ENCODE results near the gene RGL1. TPM values are rescaled to one million over a fixed set of nuclear protein-coding genes. Genes with fewer than 3 reads are reported as not detected.

The RGL1 gene
- polyA plus RNA-seq, 3 donors from 2014 or later = 0.09 to 0.20 TPM; not detected in 1

DNA sequence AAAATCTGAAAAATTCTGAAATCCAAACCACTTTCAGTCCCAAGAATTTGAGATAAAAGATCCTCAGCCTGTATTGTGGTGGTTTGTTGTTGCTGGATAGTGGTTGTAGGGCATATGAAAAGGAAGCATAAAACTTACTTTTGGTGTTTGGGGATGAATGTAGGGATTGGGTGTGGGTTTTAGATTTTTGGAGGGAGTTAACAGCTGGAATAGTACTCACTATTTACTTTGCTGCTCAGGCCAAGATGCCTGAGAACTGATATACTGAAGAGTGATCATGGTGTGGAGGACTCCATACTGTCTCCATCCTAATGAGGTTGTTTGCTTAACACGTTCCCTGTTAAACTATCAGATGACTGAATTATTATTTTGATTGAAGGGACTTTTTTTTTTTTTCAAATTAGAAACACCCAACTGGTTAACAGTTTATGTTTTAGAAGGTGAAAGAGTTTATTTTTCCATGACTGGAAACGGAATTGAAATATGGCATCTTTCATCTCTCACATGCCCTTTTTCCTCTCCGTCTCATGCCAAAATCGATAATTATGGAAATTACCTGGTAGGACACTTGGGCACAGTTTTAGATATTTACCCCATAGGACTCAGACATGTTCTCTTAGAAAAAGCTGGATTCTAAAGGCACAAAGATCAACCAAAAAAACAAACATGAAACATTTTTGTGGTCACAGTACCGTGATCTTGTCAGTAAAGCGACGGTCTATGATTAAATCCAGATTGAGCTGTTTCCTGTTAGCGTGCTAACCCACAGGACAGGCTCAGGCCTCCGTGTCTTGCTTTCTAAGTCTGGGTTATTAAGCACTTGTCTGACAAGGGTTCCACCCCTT, 37.3 kb downstream of the RGL1 start:
- Mint-ChIP-seq H3K4me1 (peaks cover 6 to 11% of the 10 kb centered on the region in 2 donors), H3K4me3 (peak overlapping the region in 3 of 5 donors; percentile 2 to 20 (median 13)), H3K36me3 (no peaks in the 10 kb centered on the region), H3K27me3 (ENCODE audit: low read depth in 3 of 3) (peaks cover 0 to 2% (median 0%) of the 10 kb centered on the region in 3 donors), H3K9me3 (no peaks in the 10 kb centered on the region), H3K27ac (peak overlapping the region in 1 of 6 donors; percentile 14)
- no peak for DNase-seq

DNA sequence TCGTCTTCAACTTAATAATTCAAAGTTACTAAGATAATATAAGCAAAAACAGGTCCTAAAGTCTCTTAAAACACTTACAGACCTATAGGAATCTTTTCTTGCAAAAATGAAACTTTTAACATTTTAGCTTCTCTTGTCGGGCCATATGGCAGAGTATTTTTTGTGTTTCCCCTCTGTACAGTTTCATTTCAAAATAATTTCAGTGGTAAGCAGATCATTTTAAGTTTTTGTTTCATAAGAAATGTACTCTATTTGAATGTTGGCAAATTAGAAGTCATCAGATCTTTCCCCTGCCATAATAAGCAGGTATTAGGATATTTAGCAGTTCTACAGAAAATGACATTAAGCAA, 37.9 kb downstream of the RGL1 start:
- Mint-ChIP-seq H3K27me3 (ENCODE audit: low read depth in 3 of 3) (peaks cover 0 to 2% (median 0%) of the 10 kb centered on the region in 3 donors), H3K36me3 (no peaks in the 10 kb centered on the region), H3K9me3 (no peaks in the 10 kb centered on the region), H3K4me3 (peak overlapping the region in 3 of 5 donors; percentile 2 to 20 (median 13)), H3K27ac (peak overlapping the region in 1 of 6 donors; percentile 2), H3K4me1 (peaks cover 6 to 11% of the 10 kb centered on the region in 2 donors)
- DNase-seq = no peak

DNA sequence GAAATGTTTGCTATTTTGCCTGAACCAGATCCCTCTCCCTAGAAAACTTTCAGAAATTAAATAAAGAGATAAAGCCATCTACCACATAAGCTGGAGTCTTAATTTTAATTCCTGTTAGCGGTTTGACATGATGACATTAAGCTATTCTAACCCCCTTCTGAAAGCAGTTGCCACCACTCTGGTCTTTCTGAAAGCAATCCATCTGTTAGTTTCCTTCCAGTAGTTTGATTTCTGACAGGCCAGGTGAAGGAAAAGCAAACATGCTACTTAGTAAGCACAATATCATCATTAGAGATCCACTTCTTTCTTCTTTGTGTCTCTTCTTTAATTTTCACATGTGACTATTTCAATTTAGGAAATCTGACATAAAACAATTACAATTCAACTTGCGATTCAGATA, 39.9 kb downstream of the RGL1 start:
- H3K4me3 Mint-ChIP-seq = no peak overlapping the region

DNA sequence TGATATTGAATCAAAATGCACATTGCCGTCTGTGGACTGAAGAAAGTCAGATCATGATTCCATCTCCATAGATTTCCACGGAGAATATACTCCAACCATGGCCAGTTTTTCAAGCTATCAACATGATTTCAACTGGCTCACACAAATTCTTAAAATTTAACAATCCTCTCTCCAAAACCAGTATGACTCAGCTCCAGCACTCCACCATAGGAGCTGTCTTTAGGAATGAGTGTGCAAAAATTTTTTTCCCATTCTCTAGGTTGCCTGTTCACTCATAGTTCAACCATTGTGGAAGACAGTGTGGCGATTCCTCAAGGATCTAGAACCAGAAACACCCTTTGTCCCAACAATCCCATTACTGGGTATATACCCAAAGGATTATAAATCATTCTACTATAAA, 40.8 kb downstream of the RGL1 start:
- H3K4me1 Mint-ChIP-seq = peaks cover 6 to 11% of the 10 kb centered on the region in 2 donors
- H3K27me3 Mint-ChIP-seq (ENCODE audit: low read depth in 3 of 3) = peaks cover 0 to 2% (median 0%) of the 10 kb centered on the region in 3 donors
- no peak overlapping the region for H3K4me3 Mint-ChIP-seq
- no peaks in the 10 kb centered on the region for H3K36me3 Mint-ChIP-seq
- DNase-seq = no peak
- no peaks in the 10 kb centered on the region for H3K9me3 Mint-ChIP-seq
- H3K27ac Mint-ChIP-seq = no peak overlapping the region

More for the DNA sequence above, 39.9 kb downstream of the RGL1 start:
- Mint-ChIP-seq H3K9me3 (no peaks in the 10 kb centered on the region), H3K27me3 (ENCODE audit: low read depth in 3 of 3) (peaks cover 0 to 2% (median 0%) of the 10 kb centered on the region in 3 donors), H3K36me3 (no peaks in the 10 kb centered on the region), H3K4me1 (peaks cover 6 to 11% of the 10 kb centered on the region in 2 donors), H3K27ac (no peak overlapping the region)
- DNase-seq = no peak

DNA sequence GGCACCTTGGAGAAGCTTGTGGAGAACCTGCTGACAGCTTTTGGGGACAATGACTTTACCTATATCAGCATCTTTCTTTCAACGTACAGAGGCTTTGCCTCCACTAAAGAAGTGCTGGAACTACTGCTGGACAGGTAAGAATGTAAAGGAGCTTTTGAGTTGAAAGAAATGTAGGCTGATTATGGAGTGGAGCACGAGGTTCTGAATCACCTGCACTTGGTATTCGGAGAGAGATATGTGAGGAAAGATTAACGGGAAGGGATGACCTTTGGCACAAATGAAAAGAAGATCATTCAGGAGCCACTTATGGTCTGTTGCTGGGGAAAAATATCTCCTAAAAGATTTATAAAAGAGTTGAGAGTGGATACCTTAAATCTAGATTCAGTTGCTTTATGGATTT, 42.7 kb downstream of the RGL1 start:
- no peak for DNase-seq
- Mint-ChIP-seq H3K27ac (no peak overlapping the region), H3K4me3 (no peak overlapping the region), H3K36me3 (no peaks in the 10 kb centered on the region), H3K9me3 (no peaks in the 10 kb centered on the region), H3K27me3 (ENCODE audit: low read depth in 3 of 3) (peaks cover 0 to 2% (median 0%) of the 10 kb centered on the region in 3 donors), H3K4me1 (peaks cover 3 to 5% of the 10 kb centered on the region in 2 donors)

DNA sequence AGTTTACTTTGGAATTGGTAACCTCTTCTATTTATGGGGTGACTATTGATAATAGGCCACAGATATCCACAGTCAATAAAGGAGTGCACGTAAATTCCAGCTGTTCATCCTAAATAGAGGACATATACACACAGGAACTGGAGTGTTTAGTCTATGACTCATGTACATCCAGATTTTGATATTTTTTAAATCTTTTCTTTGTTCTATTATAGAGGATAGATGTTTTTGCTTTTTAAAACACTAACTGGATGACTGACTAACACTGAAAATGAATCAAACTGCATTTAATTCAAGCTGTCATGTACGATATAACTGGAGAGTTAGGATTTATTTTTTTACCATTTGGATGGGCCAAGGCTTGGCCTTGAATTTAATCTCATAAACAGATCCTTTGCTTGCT, 45.9 kb downstream of the RGL1 start:
- Mint-ChIP-seq H3K9me3 (no peaks in the 10 kb centered on the region), H3K4me3 (no peak overlapping the region), H3K27ac (no peak overlapping the region), H3K36me3 (no peaks in the 10 kb centered on the region), H3K4me1 (no peaks in the 10 kb centered on the region), H3K27me3 (ENCODE audit: low read depth in 3 of 3) (peaks cover 0 to 2% (median 1%) of the 10 kb centered on the region in 3 donors)
- DNase-seq = no peak

DNA sequence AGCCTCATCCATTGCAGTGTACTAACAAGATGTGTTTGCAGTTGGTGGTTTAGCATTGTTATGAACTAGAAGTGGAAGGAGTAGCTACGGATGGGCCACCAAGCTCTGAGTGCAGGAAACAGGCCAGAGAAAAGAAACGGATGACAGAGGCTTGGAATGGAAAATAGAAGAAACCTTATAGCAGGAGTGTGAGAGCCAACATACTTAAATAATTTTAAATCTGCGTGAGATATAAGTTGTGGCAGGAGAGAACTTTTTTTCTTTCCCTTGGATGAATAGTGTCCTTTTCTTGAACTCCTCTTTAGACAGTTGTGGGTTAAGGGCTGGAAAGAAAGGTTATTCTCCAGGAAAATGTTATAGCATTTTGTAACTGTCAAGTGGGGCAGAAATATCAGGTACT, 54.2 kb downstream of the RGL1 start:
- DNase-seq = no peak
- peaks cover 0 to 9% (median 0%) of the 10 kb centered on the region in 3 donors for H3K36me3 Mint-ChIP-seq
- H3K4me3 Mint-ChIP-seq = no peak overlapping the region
- no peaks in the 10 kb centered on the region for H3K4me1 Mint-ChIP-seq
- H3K27ac Mint-ChIP-seq = no peak overlapping the region
- H3K9me3 Mint-ChIP-seq = peaks cover 0 to 1% (median 0%) of the 10 kb centered on the region in 6 donors
- peaks cover 0 to 5% (median 0%) of the 10 kb centered on the region in 3 donors for H3K27me3 Mint-ChIP-seq (ENCODE audit: low read depth in 3 of 3)

DNA sequence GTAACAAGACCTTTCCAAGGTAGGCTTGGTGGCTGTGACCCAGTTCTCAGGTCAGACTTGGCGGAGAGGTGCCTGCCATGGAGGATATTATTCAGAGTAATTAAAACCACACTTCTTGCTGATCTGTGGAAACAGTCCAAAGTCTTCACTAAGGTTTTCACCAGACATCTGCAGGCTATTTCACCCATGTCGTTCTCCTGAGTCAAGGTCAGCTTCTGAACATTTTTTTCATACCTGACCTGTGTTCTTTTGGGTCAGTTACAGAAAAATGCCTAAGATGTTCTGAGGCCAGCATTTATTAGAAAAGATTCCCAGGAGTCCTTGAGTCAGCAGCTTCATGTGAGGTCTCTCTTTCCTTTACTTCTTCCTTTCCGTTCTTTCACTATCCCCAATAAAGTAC, 54.9 kb downstream of the RGL1 start:
- Mint-ChIP-seq H3K36me3 (peaks cover 0 to 9% (median 0%) of the 10 kb centered on the region in 3 donors), H3K4me3 (no peak overlapping the region), H3K27ac (no peak overlapping the region), H3K27me3 (ENCODE audit: low read depth in 3 of 3) (peaks cover 0 to 5% (median 0%) of the 10 kb centered on the region in 3 donors), H3K9me3 (peaks cover 0 to 1% (median 0%) of the 10 kb centered on the region in 6 donors), H3K4me1 (no peaks in the 10 kb centered on the region)
- no peak for DNase-seq

DNA sequence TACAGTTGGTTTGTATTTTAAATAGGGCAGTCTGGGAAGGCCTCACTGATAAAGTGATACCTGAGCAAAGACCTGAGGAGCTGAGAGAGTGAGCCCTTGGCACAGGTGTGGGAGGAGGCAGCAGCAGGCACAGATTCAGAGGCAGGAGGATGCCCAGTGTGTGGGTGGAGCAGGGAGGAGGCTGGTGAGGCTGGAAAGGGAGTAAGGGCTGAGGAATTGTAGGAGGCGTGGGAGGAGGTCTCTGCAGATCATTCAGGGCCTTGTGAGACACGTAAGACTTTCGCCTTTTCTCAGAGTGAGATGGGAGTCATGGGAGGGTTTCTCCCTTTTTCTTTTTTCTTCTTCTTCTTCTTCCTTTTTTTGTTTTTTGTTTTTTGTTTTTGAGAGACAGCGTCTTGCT, 58.0 kb downstream of the RGL1 start:
- Mint-ChIP-seq H3K36me3 (peaks cover 0 to 9% (median 0%) of the 10 kb centered on the region in 3 donors), H3K4me1 (no peaks in the 10 kb centered on the region), H3K9me3 (peaks cover 0 to 1% (median 0%) of the 10 kb centered on the region in 6 donors), H3K27me3 (ENCODE audit: low read depth in 3 of 3) (peaks cover 0 to 5% (median 0%) of the 10 kb centered on the region in 3 donors), H3K27ac (peak overlapping the region in 1 of 6 donors; percentile 37), H3K4me3 (no peak overlapping the region)
- no peak for DNase-seq

DNA sequence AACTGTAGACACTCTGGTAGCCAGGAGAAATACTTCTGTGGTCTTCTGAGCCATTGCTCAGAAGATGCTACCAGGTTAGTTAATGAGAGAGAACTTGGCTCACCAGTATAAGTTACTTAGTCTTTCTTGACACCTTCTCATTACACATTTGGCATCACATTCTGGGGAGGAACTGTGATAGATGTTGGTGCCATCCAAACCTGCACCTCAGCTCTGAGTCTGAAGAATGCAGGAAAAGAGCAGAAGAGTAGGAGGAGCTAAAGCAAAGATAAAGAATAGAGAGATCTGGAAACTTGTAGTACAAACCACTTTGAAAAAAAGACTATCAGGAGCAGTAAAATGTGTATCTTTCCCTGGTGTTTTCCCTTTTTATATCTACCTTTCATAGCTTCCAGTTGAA, 58.9 kb downstream of the RGL1 start:
- DNase-seq = no peak
- Mint-ChIP-seq H3K36me3 (peaks cover 0 to 9% (median 0%) of the 10 kb centered on the region in 3 donors), H3K4me3 (no peak overlapping the region), H3K9me3 (peaks cover 0 to 1% (median 0%) of the 10 kb centered on the region in 6 donors), H3K4me1 (no peaks in the 10 kb centered on the region), H3K27me3 (ENCODE audit: low read depth in 3 of 3) (peaks cover 0 to 5% (median 2%) of the 10 kb centered on the region in 3 donors), H3K27ac (no peak overlapping the region)

DNA sequence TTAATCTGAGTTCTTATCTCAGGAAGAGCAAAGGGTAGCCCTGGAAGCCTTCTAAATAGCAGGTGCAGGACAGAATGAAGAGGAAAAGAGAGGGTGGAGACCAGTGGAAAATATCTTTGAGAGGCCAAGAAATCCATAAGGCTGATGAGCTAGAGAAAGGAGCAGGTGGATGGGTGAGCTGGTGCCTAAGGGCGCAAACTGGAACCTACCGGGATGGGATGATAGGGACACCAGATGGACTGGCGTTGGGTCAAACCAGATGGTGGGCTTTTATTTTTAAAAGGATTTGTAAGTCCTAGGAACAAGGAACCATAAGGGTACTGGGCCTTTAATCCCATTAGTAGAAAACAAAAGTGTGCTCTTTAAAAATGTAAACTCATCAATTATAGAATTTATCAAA, 59.7 kb downstream of the RGL1 start:
- Mint-ChIP-seq H3K27me3 (ENCODE audit: low read depth in 3 of 3) (peaks cover 0 to 5% (median 2%) of the 10 kb centered on the region in 3 donors), H3K4me1 (no peaks in the 10 kb centered on the region), H3K4me3 (no peak overlapping the region), H3K36me3 (peaks cover 0 to 9% (median 0%) of the 10 kb centered on the region in 3 donors), H3K27ac (no peak overlapping the region), H3K9me3 (peaks cover 0 to 1% (median 0%) of the 10 kb centered on the region in 6 donors)
- no peak for DNase-seq

DNA sequence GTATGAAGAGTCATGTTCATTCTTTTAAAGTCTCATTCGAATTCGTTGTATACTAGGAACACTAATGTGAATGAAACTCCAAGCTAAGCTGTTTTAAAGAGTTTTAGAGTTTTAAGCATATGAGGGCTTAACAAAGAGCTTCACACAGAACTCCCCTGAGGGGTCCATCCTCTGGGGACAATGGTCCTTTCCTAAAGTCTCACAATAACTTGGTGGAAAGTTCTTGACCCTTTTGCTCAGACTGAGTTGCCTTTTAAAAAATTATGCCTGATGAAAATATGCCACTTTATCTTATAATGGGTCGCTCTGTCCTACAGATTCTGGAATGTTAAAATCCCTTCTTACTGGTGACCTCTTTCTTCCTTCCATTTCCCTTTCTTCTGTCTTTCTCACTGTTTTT, 64.3 kb downstream of the RGL1 start:
- no peak for DNase-seq
- H3K4me3 Mint-ChIP-seq = no peak overlapping the region
- peaks cover 0 to 3% (median 0%) of the 10 kb centered on the region in 3 donors for H3K27me3 Mint-ChIP-seq (ENCODE audit: low read depth in 3 of 3)
- no peak overlapping the region for H3K27ac Mint-ChIP-seq
- no peaks in the 10 kb centered on the region for H3K4me1 Mint-ChIP-seq
- H3K36me3 Mint-ChIP-seq = no peaks in the 10 kb centered on the region
- H3K9me3 Mint-ChIP-seq = no peaks in the 10 kb centered on the region

DNA sequence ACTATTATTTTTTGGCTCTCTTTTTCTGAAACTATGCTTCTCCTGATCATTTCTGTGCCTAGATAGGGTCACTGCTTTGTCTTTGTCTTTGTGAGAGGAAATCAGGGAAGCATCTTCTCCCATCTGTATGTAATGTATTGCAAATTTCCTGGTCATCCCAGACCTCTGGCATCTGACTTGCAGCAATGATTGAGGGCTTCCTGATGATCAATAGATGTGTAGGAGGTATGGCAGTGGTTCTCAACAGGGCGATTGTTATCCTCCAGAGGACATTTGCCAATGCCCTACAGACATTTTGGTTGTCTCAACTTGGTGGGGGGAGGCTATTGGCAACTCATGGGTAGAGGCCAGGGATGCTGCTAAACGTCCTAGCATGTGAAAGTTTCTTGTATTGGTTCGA, 64.7 kb downstream of the RGL1 start:
- H3K36me3 Mint-ChIP-seq = no peaks in the 10 kb centered on the region
- no peak overlapping the region for H3K4me3 Mint-ChIP-seq
- no peaks in the 10 kb centered on the region for H3K9me3 Mint-ChIP-seq
- no peaks in the 10 kb centered on the region for H3K4me1 Mint-ChIP-seq
- H3K27me3 Mint-ChIP-seq (ENCODE audit: low read depth in 3 of 3) = peaks cover 0 to 6% (median 0%) of the 10 kb centered on the region in 3 donors
- H3K27ac Mint-ChIP-seq = no peak overlapping the region
- no peak for DNase-seq

DNA sequence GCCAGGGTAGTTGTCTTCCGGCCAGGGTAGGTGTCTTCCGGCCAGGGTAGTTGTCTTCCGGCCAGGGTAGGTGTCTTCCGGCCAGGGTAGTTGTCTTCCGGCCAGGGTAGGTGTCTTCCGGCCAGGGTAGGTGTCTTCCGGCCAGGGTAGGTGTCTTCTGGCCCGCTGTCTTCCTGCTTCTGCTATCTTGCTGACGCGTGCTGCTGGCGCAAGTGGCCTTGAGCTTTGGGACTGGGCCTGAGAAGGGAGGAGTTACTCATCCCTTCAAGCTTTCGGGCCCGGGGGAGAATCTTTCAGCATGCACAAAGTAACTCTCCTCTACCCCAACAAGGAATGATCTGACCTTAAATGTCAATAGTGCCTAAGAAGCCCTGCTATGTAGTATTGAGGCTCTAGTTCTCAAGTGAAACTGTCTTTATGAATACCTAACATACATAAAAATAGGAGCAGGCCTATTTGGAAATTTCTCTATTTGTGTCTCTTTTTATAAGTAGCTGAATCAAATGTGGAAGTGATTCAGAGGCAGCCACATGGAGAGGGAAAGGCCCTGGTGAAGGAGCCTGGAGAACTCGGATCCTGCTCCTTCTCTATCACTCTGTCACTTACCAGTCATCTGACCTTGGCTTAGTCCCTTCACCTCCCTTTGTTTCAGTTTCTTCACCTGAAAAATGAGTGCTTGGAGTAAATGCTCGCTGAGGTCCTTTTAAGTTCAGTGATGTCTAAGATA, 65.6 kb downstream of the RGL1 start:
- Mint-ChIP-seq H3K9me3 (no peaks in the 10 kb centered on the region), H3K36me3 (no peaks in the 10 kb centered on the region), H3K4me1 (no peaks in the 10 kb centered on the region), H3K27ac (no peak overlapping the region), H3K4me3 (no peak overlapping the region), H3K27me3 (ENCODE audit: low read depth in 3 of 3) (peaks cover 0 to 6% (median 0%) of the 10 kb centered on the region in 3 donors)
- DNase-seq = no peak

All from immature natural killer cell (primary cell).